ENCODE results near the gene CHST11. TPM values are rescaled to one million over a fixed set of nuclear protein-coding genes. Genes with fewer than 3 reads are reported as not detected.

Gene CHST11
- total RNA-seq, 1 experiment from 2014 or later, result 0.25 TPM

- no TSS peak for BruUV-seq (replicated peaks)
- peak overlapping the region; percentile 47 for H3K4me3 Mint-ChIP-seq (ENCODE audit: unreplicated experiment)
- CTCF ChIA-PET, result no interaction called here
- H3K4me1 ChIP-seq, result peaks cover 18% of the 10 kb centered on the region
- TF ChIP-seq CTCF (IDR thresholded peaks at IDR 0.05; ENCODE audit: insufficient read depth in 1 of 2, low read depth in 1 of 2, low read length in 1 of 2, severe bottlenecking in 1 of 2, unreplicated experiment in 1 of 2), result no peak
- H3K27me3 Mint-ChIP-seq (ENCODE audit: insufficient read depth, unreplicated experiment), result no peaks in the 10 kb centered on the region
- peak; percentile 46 to 74 for DNase-seq
- H3K9me3 Mint-ChIP-seq (ENCODE audit: unreplicated experiment), result no peaks in the 10 kb centered on the region
- H3K4me1 Mint-ChIP-seq (ENCODE audit: low read depth, unreplicated experiment), result peaks cover 13% of the 10 kb centered on the region
- intact Hi-C loops (cut with micrococcal nuclease; ENCODE audit: unreplicated experiment), result loop anchor here (10.0 kb wide), 1 partner anchor 277 kb away; the partner anchor contains the start of gene SLC41A2
- no peaks in the 10 kb centered on the region for H3K36me3 ChIP-seq (ENCODE audit: control insufficient read depth, insufficient read depth, low read length)
- H3K27ac Mint-ChIP-seq (ENCODE audit: unreplicated experiment), result peak overlapping the region; percentile 65
- H3K36me3 Mint-ChIP-seq (ENCODE audit: insufficient read depth, unreplicated experiment), result no peaks in the 10 kb centered on the region
- H3K4me3 ChIP-seq (ENCODE audit: low read depth, low read length), result no peak overlapping the region
- no peaks in the 10 kb centered on the region for H3K9me3 ChIP-seq
- no peaks in the 10 kb centered on the region for H3K27me3 ChIP-seq (replicated peaks; ENCODE audit: control insufficient read depth, insufficient read depth, low read length)
- POLR2A ChIA-PET, result no interaction called here
These were observed 220.8 kb downstream of the CHST11 start for GRCh38 chr12:104677441-104678089.

- Mint-ChIP-seq H3K4me3 (ENCODE audit: unreplicated experiment) (no peak overlapping the region), H3K36me3 (ENCODE audit: insufficient read depth, unreplicated experiment) (no peaks in the 10 kb centered on the region), H3K9me3 (ENCODE audit: unreplicated experiment) (no peaks in the 10 kb centered on the region), H3K4me1 (ENCODE audit: low read depth, unreplicated experiment) (peaks cover 13% of the 10 kb centered on the region), H3K27ac (ENCODE audit: unreplicated experiment) (no peak overlapping the region), H3K27me3 (ENCODE audit: insufficient read depth, unreplicated experiment) (no peaks in the 10 kb centered on the region)
- CTCF ChIA-PET, result no interaction called here
- POLR2A ChIA-PET, result no interaction called here
- intact Hi-C loops (cut with micrococcal nuclease; ENCODE audit: unreplicated experiment), result loop anchor here (1.0 kb wide), 1 partner anchor 373 kb away; no protein-coding TSS in a partner anchor
- no peaks in the 10 kb centered on the region for H3K36me3 ChIP-seq (ENCODE audit: control insufficient read depth, insufficient read depth, low read length)
- H3K9me3 ChIP-seq, result no peaks in the 10 kb centered on the region
- no peaks in the 10 kb centered on the region for H3K27me3 ChIP-seq (replicated peaks; ENCODE audit: control insufficient read depth, insufficient read depth, low read length)
- BruUV-seq (replicated peaks), result no TSS peak
- TF ChIP-seq CTCF (IDR thresholded peaks at IDR 0.05; ENCODE audit: insufficient read depth in 1 of 2, low read depth in 1 of 2, low read length in 1 of 2, severe bottlenecking in 1 of 2, unreplicated experiment in 1 of 2), result peak in 1 of 2 experiments; percentile 20
- DNase-seq, result peak in 1 of 2 experiments; percentile 11
- peaks cover 18% of the 10 kb centered on the region for H3K4me1 ChIP-seq
- no peak overlapping the region for H3K4me3 ChIP-seq (ENCODE audit: low read depth, low read length)
These were observed 223.3 kb downstream of the CHST11 start for GRCh38 chr12:104680070-104680469.

GRCh38 chr12:104680491-104680890, 223.7 kb downstream of the CHST11 start:
- no peak for TF ChIP-seq CTCF (IDR thresholded peaks at IDR 0.05; ENCODE audit: insufficient read depth in 1 of 2, low read depth in 1 of 2, low read length in 1 of 2, severe bottlenecking in 1 of 2, unreplicated experiment in 1 of 2)
- intact Hi-C loops (cut with micrococcal nuclease; ENCODE audit: unreplicated experiment), result loop anchor here (1.0 kb wide), 1 partner anchor 373 kb away; no protein-coding TSS in a partner anchor
- Mint-ChIP-seq H3K27me3 (ENCODE audit: insufficient read depth, unreplicated experiment) (no peaks in the 10 kb centered on the region), H3K9me3 (ENCODE audit: unreplicated experiment) (no peaks in the 10 kb centered on the region), H3K4me1 (ENCODE audit: low read depth, unreplicated experiment) (peaks cover 13% of the 10 kb centered on the region), H3K27ac (ENCODE audit: unreplicated experiment) (no peak overlapping the region), H3K36me3 (ENCODE audit: insufficient read depth, unreplicated experiment) (no peaks in the 10 kb centered on the region), H3K4me3 (ENCODE audit: unreplicated experiment) (no peak overlapping the region)
- no peaks in the 10 kb centered on the region for H3K9me3 ChIP-seq
- no peak for DNase-seq
- H3K36me3 ChIP-seq (ENCODE audit: control insufficient read depth, insufficient read depth, low read length), result no peaks in the 10 kb centered on the region
- no TSS peak for BruUV-seq (replicated peaks)
- POLR2A ChIA-PET, result no interaction called here
- no peak overlapping the region for H3K4me3 ChIP-seq (ENCODE audit: low read depth, low read length)
- CTCF ChIA-PET, result no interaction called here
- no peaks in the 10 kb centered on the region for H3K27me3 ChIP-seq (replicated peaks; ENCODE audit: control insufficient read depth, insufficient read depth, low read length)
- H3K4me1 ChIP-seq, result peaks cover 18% of the 10 kb centered on the region

All from Caco-2 (cell line).